Thyroid gland (tissue), 4 donors: Measurements from ENCODE around the gene HS6ST2. TPM values are rescaled to one million over a fixed set of nuclear protein-coding genes. Genes with fewer than 3 reads are reported as not detected.

Experiments
- DNase-seq, 2 donors: peaks; one replicate each; pipeline ENCODE4 v3.0.0-alpha.2; 2019
- H3K27ac ChIP-seq, 3 donors: fragments of 200-600 bp; sonication (generic); 1 replicate in 2 of 3; 2 replicates in 1 of 3; pipeline ENCODE4 v1.5.1; 2016 to 2019; ENCODE audit warnings: mild to moderate bottlenecking in 1 of 3, moderate library complexity in 1 of 3
- H3K27me3 ChIP-seq: fragments of 200-600 bp; sonication (generic); one replicate; pipeline ENCODE4 v1.5.1; 2019
- H3K36me3 ChIP-seq, 2 donors: fragments of 200-600 bp; sonication (generic); one replicate each; pipeline ENCODE4 v1.5.1; 2016 to 2019
- H3K4me1 ChIP-seq, 2 donors: fragments of 200-600 bp; sonication (generic); one replicate each; pipeline ENCODE4 v1.5.1; 2017 to 2019
- H3K4me3 ChIP-seq, 3 donors: fragments of 200-600 bp; sonication (generic); replicated peaks in 1 of 3; 1 replicate in 2 of 3; 2 replicates in 1 of 3; pipeline ENCODE4 v1.5.1; 2016; ENCODE audit warnings: mild to moderate bottlenecking in 1 of 3
- H3K9me3 ChIP-seq: fragments of 200-600 bp; sonication (generic); one replicate; pipeline ENCODE4 v1.5.1; 2017
- POLR2A ChIP-seq, 2 donors: fragments of 450-650 bp; IDR thresholded peaks; one replicate each; pipeline ENCODE4 v1.6.1; 2017; ENCODE audit warnings: antibody characterized with exemption in 2 of 2, mild to moderate bottlenecking in 2 of 2, moderate library complexity in 1 of 2
- WGBS, 2 donors: methylation state at CpG; one replicate each; pipeline ENCODE4 v1.1.5; 2017; 5-methylcytosine and 5-hydroxymethylcytosine counted together
- intact Hi-C: fragments of 100-400 bp; cut with DNase I; formaldehyde crosslinking; loops from one replicate; pipeline ENCODE4 v1.15.1; 2023
- total RNA-seq, 4 donors: library from RNA; depleted of rRNA; stranded (reverse); fragments of >200 nt; gene quantifications; one replicate each; pipeline ENCODE4 v1.2.3, GENCODE V29; 2016
- TF ChIP-seq, protein P1 (sequence below), 6 experiments: fragments of 200-600 bp in 3 of 6; fragments of 450-650 bp in 3 of 6; sonication (generic) in 3 of 6; IDR thresholded peaks; one replicate each; pipeline ENCODE4 v1.5.1; 2016 to 2019; ENCODE audit warnings: antibody characterized with exemption in 6 of 6, mild to moderate bottlenecking in 2 of 6, inconsistent platforms in 1 of 6, moderate library complexity in 1 of 6

The HS6ST2 gene
- total RNA-seq, 4 donors from 2014 or later, result 0.11 to 0.78 (median 0.38) TPM; not detected in 1

DNA sequence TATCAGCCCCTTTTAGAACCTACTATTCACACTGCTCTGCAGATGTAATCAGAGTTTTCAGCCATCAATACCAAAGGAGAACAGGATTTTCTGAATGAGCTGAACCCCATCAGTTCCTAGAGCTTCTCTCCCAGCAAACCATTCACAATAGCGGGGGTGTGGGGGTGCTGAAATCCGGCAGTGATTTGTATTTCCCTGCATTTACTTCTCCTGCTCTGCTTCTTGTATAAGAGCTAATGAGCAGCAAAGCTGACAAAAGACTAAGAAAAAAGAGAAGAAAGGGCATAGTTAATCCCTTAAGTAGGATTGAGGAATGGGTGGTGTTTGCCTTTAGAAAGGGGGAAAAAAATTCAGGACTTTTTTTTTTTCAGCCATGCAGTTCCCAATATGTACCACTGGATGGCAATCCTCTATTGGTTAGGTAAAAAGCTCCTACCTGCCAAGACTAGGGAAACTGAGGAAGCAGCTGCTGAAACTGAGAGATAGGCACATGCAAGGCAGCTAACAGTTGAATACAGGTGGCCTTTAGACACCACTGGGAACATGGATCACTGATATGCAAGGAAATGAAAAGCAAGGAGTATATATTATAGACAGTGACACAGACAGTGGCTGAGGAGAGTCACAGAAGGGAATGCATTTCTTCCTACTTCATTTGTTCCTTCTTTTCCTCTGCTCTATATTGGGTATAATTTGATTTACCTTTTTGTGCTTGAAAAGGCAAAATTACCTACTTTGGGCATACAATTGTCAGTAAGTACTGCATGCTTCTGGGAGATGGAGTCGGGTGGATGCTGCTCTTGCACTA is 217.9 kb downstream of the HS6ST2 start:
- no peaks in the 10 kb centered on the region for H3K4me1 ChIP-seq
- DNase-seq, result no peak
- no peaks in the 10 kb centered on the region for H3K36me3 ChIP-seq
- no peaks in the 10 kb centered on the region for H3K27me3 ChIP-seq
- no peak overlapping the region for H3K27ac ChIP-seq
- H3K4me3 ChIP-seq, result no peak overlapping the region
- WGBS, 2 donors, result 69 to 81% methylated on average over 3 of the region's 3 CpGs
- TF ChIP-seq, protein P1, sequence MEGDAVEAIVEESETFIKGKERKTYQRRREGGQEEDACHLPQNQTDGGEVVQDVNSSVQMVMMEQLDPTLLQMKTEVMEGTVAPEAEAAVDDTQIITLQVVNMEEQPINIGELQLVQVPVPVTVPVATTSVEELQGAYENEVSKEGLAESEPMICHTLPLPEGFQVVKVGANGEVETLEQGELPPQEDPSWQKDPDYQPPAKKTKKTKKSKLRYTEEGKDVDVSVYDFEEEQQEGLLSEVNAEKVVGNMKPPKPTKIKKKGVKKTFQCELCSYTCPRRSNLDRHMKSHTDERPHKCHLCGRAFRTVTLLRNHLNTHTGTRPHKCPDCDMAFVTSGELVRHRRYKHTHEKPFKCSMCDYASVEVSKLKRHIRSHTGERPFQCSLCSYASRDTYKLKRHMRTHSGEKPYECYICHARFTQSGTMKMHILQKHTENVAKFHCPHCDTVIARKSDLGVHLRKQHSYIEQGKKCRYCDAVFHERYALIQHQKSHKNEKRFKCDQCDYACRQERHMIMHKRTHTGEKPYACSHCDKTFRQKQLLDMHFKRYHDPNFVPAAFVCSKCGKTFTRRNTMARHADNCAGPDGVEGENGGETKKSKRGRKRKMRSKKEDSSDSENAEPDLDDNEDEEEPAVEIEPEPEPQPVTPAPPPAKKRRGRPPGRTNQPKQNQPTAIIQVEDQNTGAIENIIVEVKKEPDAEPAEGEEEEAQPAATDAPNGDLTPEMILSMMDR (IDR thresholded peaks at IDR 0.05), result peak in 3 of 6 experiments; percentile 39 to 52 (median 47)
- TF ChIP-seq POLR2A (IDR thresholded peaks at IDR 0.05), result no peak
- intact Hi-C loops, result no loop called here
- no peaks in the 10 kb centered on the region for H3K9me3 ChIP-seq

DNA sequence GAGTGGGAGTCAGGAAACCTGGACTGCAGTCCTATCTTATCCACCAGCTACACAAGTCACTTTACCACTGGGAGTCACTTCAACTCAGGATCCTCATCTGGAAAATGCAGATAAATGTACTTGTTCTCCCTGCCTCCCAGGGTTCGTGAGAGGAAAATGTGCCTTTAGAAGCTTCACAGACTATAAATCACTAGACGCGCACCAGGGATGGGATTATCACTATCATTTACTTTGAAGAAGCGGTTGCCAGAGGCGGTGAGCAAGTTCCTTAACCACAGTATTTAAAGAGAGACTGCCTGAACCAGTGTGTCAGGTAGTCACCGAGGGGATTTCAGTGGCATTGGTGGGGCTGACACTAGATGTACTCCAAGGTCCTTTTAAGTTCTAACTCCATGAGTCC is 219.5 kb downstream of the HS6ST2 start:
- H3K36me3 ChIP-seq, result no peaks in the 10 kb centered on the region
- H3K4me3 ChIP-seq, result no peak overlapping the region
- 82 to 91% methylated on average over 2 to 5 of the region's 6 CpGs for WGBS, 2 donors

DNA sequence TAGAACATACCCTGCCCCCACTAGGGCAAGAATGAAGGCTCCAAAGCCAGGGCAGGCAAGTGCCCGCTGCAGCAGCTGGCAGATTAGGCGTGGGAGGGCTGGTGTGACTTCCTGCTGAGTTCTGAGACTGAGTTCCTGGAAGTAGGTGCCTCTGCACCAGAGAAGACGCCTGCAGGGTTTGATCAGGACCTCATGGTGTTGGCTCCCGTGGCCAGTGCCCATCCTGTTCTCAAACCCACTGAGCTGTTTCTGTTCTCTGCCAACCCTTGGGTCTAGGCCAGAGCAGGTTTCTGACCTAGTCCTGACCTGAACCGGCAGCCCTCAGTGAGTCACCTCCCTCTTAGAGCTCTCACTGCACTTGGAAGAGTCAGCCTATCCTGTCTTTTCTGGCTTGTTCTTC is 220.7 kb downstream of the HS6ST2 start:
- no peak for TF ChIP-seq POLR2A (IDR thresholded peaks at IDR 0.05)
- TF ChIP-seq, protein P1 (IDR thresholded peaks at IDR 0.05), result no peak
- H3K9me3 ChIP-seq, result no peaks in the 10 kb centered on the region
- H3K27me3 ChIP-seq, result no peaks in the 10 kb centered on the region
- H3K36me3 ChIP-seq, result no peaks in the 10 kb centered on the region
- H3K4me3 ChIP-seq, result no peak overlapping the region
- no peak overlapping the region for H3K27ac ChIP-seq
- no peaks in the 10 kb centered on the region for H3K4me1 ChIP-seq
- DNase-seq, result peak; percentile 2 to 3
- 7 to 75% methylated on average over 2 of the region's 5 CpGs for WGBS, 2 donors
- intact Hi-C loops, result no loop called here

More for the DNA sequence above, 219.5 kb downstream of the HS6ST2 start:
- Histone ChIP-seq H3K27me3 (no peaks in the 10 kb centered on the region), H3K4me1 (no peaks in the 10 kb centered on the region), H3K27ac (no peak overlapping the region), H3K9me3 (no peaks in the 10 kb centered on the region)
- TF ChIP-seq, protein P1 (IDR thresholded peaks at IDR 0.05), result no peak
- TF ChIP-seq POLR2A (IDR thresholded peaks at IDR 0.05), result no peak
- DNase-seq, result no peak
- intact Hi-C loops, result no loop called here

DNA sequence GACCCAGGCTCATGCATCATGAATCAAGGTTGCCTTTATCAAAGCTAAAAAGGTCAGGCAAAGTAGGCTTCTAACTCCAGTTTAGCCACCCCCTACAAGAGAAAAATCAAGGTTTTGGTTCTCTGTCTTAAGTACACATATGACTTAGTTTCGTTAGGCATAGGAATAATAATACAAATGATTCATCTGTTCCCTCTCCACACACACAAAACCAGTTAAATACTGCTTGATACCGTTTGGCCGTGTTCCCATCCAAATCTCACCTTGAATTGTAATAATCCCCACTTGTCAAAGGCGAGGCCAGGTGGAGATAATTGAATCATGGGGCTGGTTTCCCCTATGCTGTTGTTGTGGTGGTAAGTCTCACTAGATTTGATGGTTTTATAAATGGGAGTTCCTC is 226.2 kb downstream of the HS6ST2 start:
- intact Hi-C loops, result no loop called here
- DNase-seq, result no peak
- Histone ChIP-seq H3K36me3 (no peaks in the 10 kb centered on the region), H3K9me3 (no peaks in the 10 kb centered on the region), H3K4me1 (no peaks in the 10 kb centered on the region), H3K4me3 (no peak overlapping the region), H3K27ac (no peak overlapping the region), H3K27me3 (no peaks in the 10 kb centered on the region)
- no peak for TF ChIP-seq POLR2A (IDR thresholded peaks at IDR 0.05)
- TF ChIP-seq, protein P1 (IDR thresholded peaks at IDR 0.05), result no peak
- whole genome bisulfite sequencing, 2 donors, result 84 to 92% methylated on average over 4 of the region's 4 CpGs

DNA sequence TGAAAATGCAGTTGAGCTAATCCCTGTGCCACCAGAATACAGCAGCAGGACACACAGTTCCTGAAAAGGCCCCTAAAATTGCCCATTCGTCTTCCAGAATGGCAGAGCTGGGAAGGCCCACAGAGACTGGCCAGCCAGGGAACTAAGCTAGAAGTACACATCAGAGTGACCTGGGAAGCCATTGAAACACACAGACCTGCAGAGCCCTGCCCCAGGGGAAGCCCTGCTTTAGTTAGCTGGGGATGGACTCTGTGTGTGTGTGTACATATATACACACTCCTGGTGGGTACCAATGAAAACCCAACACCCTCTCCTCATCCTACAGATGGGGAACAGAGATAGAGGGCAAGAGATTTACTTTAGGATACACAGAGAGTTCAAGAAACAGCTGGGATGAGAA is 227.7 kb downstream of the HS6ST2 start:
- TF ChIP-seq POLR2A (IDR thresholded peaks at IDR 0.05), result no peak
- TF ChIP-seq, protein P1 (IDR thresholded peaks at IDR 0.05), result no peak
- H3K4me3 ChIP-seq, result no peak overlapping the region
- intact Hi-C loops, result no loop called here
- DNase-seq, result no peak
- no peaks in the 10 kb centered on the region for H3K36me3 ChIP-seq
- no peak overlapping the region for H3K27ac ChIP-seq
- no CpG with 5 or more reads among the region's 1 CpG for WGBS, 2 donors
- H3K9me3 ChIP-seq, result no peaks in the 10 kb centered on the region
- no peaks in the 10 kb centered on the region for H3K4me1 ChIP-seq
- no peaks in the 10 kb centered on the region for H3K27me3 ChIP-seq
